A673 (cell line): ENCODE data around the gene ACSL6. TPM values are rescaled to one million over a fixed set of nuclear protein-coding genes. Genes with fewer than 3 reads are reported as not detected.

Source experiments
- BruUV-seq: library from RNA; stranded (reverse); fragments of 400-500 nt; replicated peaks from 2 replicates; lab custom pipeline; 2021; lab: Mats Ljungman, UMichigan
- CTCF ChIA-PET: fragments of 300-600 bp; sonication (Branson Sonifier 250); formaldehyde crosslinking; loops from one replicate; lab custom pipeline; 2022; ENCODE audit warnings: antibody characterized with exemption; lab: Charles Lee
- POLR2A ChIA-PET: fragments of 300-600 bp; sonication (Branson Sonifier 250); formaldehyde crosslinking; loops from one replicate; lab custom pipeline; 2022; ENCODE audit warnings: antibody characterized with exemption; ENCODE audit not compliant: low non-redundant PET; lab: Charles Lee
- DNase-seq: peaks from one replicate; pipeline ENCODE4 v3.0.0-alpha.2; 2015; ENCODE audit warnings: low spot score
- H3K27ac ChIP-seq: fragments of 200-600 bp; sonication (generic); 2 replicates; pipeline ENCODE4 v1.5.1; 2016; ENCODE audit warnings: mixed run types, low read depth, mild to moderate bottlenecking, mixed read lengths, antibody characterized with exemption, low read length; ENCODE audit not compliant: poor library complexity, severe bottlenecking
- H3K27me3 ChIP-seq: fragments of 200-600 bp; sonication (generic); replicated peaks from 2 replicates; pipeline ENCODE4 v1.6.1; 2017; ENCODE audit warnings: mixed run types, low read depth, mild to moderate bottlenecking, mixed read lengths, antibody characterized with exemption, low read length; ENCODE audit not compliant: insufficient read depth, poor library complexity
- H3K36me3 ChIP-seq: fragments of 200-600 bp; sonication (generic); 2 replicates; pipeline ENCODE4 v1.6.1; 2016; ENCODE audit warnings: mixed run types, mild to moderate bottlenecking, mixed read lengths, antibody characterized with exemption, low read length; ENCODE audit not compliant: insufficient read depth, poor library complexity, severe bottlenecking
- H3K4me1 ChIP-seq: fragments of 200-600 bp; sonication (generic); 2 replicates; pipeline ENCODE4 v1.6.1; 2017; ENCODE audit warnings: mixed run types, mild to moderate bottlenecking, mixed read lengths, antibody characterized with exemption, low read length; ENCODE audit not compliant: insufficient read depth, poor library complexity, severe bottlenecking
- H3K4me3 ChIP-seq: fragments of 200-600 bp; sonication (generic); 2 replicates; pipeline ENCODE4 v1.5.1; 2016; ENCODE audit warnings: low read depth, mixed run types, mild to moderate bottlenecking, mixed read lengths, low read length; ENCODE audit not compliant: poor library complexity, severe bottlenecking
- H3K9me3 ChIP-seq: fragments of 200-600 bp; sonication (generic); 2 replicates; pipeline ENCODE4 v1.6.1; 2016; ENCODE audit warnings: mixed run types, low read depth, mild to moderate bottlenecking, mixed read lengths, antibody characterized with exemption, low read length; ENCODE audit not compliant: poor library complexity, severe bottlenecking
- EZH2 ChIP-seq: fragments of 200-600 bp; sonication (generic); IDR thresholded peaks from 2 replicates; pipeline ENCODE4 v1.6.1; 2017; ENCODE audit warnings: borderline replicate concordance, low read depth, mild to moderate bottlenecking, mixed read lengths, antibody characterized with exemption, low read length; ENCODE audit not compliant: poor library complexity, severe bottlenecking
- intact Hi-C: fragments of 100-400 bp; cut with micrococcal nuclease; formaldehyde crosslinking; loops from one replicate; pipeline ENCODE4 v1.10.0; 2022; ENCODE audit not compliant: unreplicated experiment
- total RNA-seq: library from RNA; stranded (reverse); gene quantifications from 2 replicates; pipeline ENCODE4 v1.2.3, GENCODE V29; 2021
- TF ChIP-seq, protein P1 (sequence below): fragments of 300-800, 200-600 bp; sonication (generic); conservative IDR thresholded peaks from 2 replicates; pipeline ENCODE4 v1.5.1; 2017; ENCODE audit warnings: low read depth, mild to moderate bottlenecking, antibody characterized with exemption, low read length, moderate library complexity, mixed read lengths

The ACSL6 gene
- total RNA-seq, 1 experiment from 2014 or later: not detected

DNA sequence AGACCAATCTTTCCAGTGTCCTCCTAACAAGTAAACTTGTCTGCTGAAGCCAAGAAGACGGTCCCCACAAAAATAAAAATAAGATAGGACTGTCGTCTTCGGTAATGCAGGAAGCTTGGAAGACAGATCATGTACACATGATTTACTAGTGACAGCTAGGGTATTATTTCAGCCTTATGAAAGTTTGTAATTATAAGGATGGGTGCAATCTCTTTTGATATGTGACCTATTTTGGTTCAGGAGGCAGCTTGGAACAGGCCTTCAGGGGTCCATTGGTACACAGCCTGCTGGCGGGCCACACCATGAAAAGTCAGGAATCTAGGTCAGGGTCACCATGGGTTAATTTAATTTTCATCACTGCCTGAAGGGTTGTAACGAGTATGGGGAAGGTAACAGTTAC lies 52.3 kb downstream of the ACSL6 start:
- no peak for DNase-seq
- Histone ChIP-seq H3K4me3 (no peak overlapping the region), H3K36me3 (no peaks in the 10 kb centered on the region), H3K27me3 (no peaks in the 10 kb centered on the region), H3K27ac (no peak overlapping the region), H3K4me1 (no peaks in the 10 kb centered on the region), H3K9me3 (no peaks in the 10 kb centered on the region)
- no TSS peak for BruUV-seq
- ChIA-PET POLR2A (no interaction called here), CTCF (no interaction called here)
- TF ChIP-seq EZH2: no peak
- TF ChIP-seq, protein P1, sequence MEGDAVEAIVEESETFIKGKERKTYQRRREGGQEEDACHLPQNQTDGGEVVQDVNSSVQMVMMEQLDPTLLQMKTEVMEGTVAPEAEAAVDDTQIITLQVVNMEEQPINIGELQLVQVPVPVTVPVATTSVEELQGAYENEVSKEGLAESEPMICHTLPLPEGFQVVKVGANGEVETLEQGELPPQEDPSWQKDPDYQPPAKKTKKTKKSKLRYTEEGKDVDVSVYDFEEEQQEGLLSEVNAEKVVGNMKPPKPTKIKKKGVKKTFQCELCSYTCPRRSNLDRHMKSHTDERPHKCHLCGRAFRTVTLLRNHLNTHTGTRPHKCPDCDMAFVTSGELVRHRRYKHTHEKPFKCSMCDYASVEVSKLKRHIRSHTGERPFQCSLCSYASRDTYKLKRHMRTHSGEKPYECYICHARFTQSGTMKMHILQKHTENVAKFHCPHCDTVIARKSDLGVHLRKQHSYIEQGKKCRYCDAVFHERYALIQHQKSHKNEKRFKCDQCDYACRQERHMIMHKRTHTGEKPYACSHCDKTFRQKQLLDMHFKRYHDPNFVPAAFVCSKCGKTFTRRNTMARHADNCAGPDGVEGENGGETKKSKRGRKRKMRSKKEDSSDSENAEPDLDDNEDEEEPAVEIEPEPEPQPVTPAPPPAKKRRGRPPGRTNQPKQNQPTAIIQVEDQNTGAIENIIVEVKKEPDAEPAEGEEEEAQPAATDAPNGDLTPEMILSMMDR: no peak
- intact Hi-C loops: no loop called here

DNA sequence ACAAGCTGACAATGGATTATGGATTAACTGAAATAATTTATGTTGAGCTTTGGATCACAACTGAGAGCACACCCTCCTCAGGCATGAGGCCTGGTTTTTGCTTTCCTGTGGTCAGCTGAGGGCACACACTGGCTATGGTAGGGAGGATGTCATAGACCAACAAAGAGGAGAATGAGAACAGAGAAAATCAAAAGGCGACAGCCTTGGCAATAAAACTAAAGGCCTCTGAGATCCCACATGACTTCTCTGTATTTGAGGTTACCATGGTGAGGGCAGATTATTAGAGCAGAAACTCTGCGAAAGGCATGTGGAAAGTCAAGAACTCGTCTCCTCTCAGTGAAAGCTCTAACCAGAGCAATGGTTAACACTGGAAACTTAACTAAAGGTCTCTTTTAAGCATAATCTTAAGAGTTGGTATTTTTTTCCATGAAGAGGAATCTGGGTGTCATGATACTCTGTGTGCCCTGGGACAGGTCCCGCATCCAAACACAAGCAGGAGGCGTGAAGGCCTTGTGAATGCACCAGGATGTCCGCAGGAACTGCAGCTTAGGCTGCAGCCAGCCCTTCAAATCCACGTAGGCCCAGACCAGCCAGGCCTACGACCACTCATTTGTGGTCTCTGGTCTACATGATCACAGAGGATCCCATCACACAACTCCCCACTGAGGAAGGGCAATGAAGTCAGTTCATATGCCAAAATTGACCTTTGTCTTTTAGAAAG lies 53.6 kb downstream of the ACSL6 start:
- Histone ChIP-seq H3K27me3 (no peaks in the 10 kb centered on the region), H3K27ac (no peak overlapping the region), H3K9me3 (no peaks in the 10 kb centered on the region), H3K4me3 (no peak overlapping the region), H3K4me1 (no peaks in the 10 kb centered on the region), H3K36me3 (no peaks in the 10 kb centered on the region)
- BruUV-seq: no TSS peak
- ChIA-PET CTCF (no interaction called here), POLR2A (no interaction called here)
- DNase-seq: no peak
- intact Hi-C loops: no loop called here
- TF ChIP-seq EZH2: no peak
- TF ChIP-seq, protein P1: no peak

DNA sequence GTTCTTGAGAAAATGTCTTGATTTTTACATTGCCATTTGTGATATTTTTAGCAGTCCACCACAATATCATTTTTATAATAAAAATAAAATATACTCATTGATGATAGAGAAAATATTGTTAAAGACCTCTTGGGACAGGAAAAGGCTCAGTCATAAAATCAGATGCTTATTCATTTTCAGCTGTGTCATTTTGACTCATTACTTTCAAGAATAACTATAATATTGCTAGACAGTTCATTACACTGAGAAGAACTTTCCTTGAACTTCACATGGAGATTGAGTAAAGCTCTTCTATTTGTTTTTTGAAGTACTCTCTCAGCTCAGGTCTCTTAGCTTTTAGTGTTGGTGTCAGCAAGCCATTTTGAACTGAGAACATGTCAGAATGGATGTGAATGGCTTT lies 57.5 kb downstream of the ACSL6 start:
- Histone ChIP-seq H3K27me3 (no peaks in the 10 kb centered on the region), H3K9me3 (no peaks in the 10 kb centered on the region), H3K4me3 (no peak overlapping the region), H3K36me3 (no peaks in the 10 kb centered on the region), H3K4me1 (peaks cover 6% of the 10 kb centered on the region), H3K27ac (no peak overlapping the region)
- ChIA-PET POLR2A (no interaction called here), CTCF (no interaction called here)
- intact Hi-C loops: no loop called here
- no peak for DNase-seq
- TF ChIP-seq, protein P1: no peak
- TF ChIP-seq EZH2: no peak
- no TSS peak for BruUV-seq
